HepG2 (cell line): ENCODE measurements around the gene U2AF2.

Experiments
- ZNF326 ChIP-seq: sonication (generic); formaldehyde crosslinking; IDR thresholded peaks from 2 replicates; pipeline ENCODE4 v1.4.0; 2020; ENCODE audit warnings: missing genetic modification reagents, borderline replicate concordance
- ZNF781 ChIP-seq: sonication (generic); formaldehyde crosslinking; IDR thresholded peaks from 2 replicates; pipeline ENCODE4 v1.5.1; 2020; ENCODE audit warnings: borderline replicate concordance, mild to moderate bottlenecking, missing genetic modification reagents; ENCODE audit errors: not compliant biosample characterization

GRCh38 chr19:55653651-55654322 is 1.0 kb upstream of the U2AF2 start:
- TF ChIP-seq ZNF781 (CRISPR knock-in tag) (no peak), ZNF326 (CRISPR knock-in tag) (no peak)
